ENCODE measurements around the gene NECAB3. TPM values are rescaled to one million over a fixed set of nuclear protein-coding genes. Genes with fewer than 3 reads are reported as not detected.

Gene NECAB3
- total RNA-seq, 1 donor: 27.1 TPM

GRCh38 chr20:33672426-33673113 lies 1.7 kb downstream of the NECAB3 start:
- H3K4me2 ChIP-seq (ENCODE audit: insufficient read depth, low read length): peak overlapping the region; percentile 86
- H3K27me3 ChIP-seq (ENCODE audit: insufficient read depth, low read length): no peaks in the 10 kb centered on the region
- H3K36me3 ChIP-seq (ENCODE audit: insufficient read depth, low read length): peaks cover 20% of the 10 kb centered on the region
- peaks cover 34% of the 10 kb centered on the region for H3K4me1 ChIP-seq (ENCODE audit: insufficient read depth, low read length)
- no peaks in the 10 kb centered on the region for H3K9me3 ChIP-seq (ENCODE audit: low read depth, low read length)
- H3K4me3 ChIP-seq (ENCODE audit: insufficient read depth, low read length): peak overlapping the region; percentile 74
- H3K79me2 ChIP-seq (ENCODE audit: insufficient read depth, low read length): peaks cover 5% of the 10 kb centered on the region
- DNase-seq (ENCODE audit: insufficient read length, low spot score, missing footprints): peak; percentile 81
- TF ChIP-seq CTCF (IDR thresholded peaks at IDR 0.05; ENCODE audit: extremely low read depth, low read depth, low read length): no peak
- no peak overlapping the region for H3K27ac ChIP-seq (ENCODE audit: low read depth, low read length)
- peaks cover 9% of the 10 kb centered on the region for H4K20me1 ChIP-seq (ENCODE audit: insufficient read depth, low read length)
- no peak overlapping the region for H2AFZ ChIP-seq (ENCODE audit: low read length)

- H3K9me3 ChIP-seq (ENCODE audit: low read depth, low read length): no peaks in the 10 kb centered on the region
- peaks cover 20% of the 10 kb centered on the region for H3K36me3 ChIP-seq (ENCODE audit: insufficient read depth, low read length)
- peaks cover 37% of the 10 kb centered on the region for H3K4me1 ChIP-seq (ENCODE audit: insufficient read depth, low read length)
- H3K79me2 ChIP-seq (ENCODE audit: insufficient read depth, low read length): peaks cover 5% of the 10 kb centered on the region
- DNase-seq (ENCODE audit: insufficient read length, low spot score, missing footprints): peak; percentile 84
- no peak overlapping the region for H3K4me2 ChIP-seq (ENCODE audit: insufficient read depth, low read length)
- no peak overlapping the region for H3K4me3 ChIP-seq (ENCODE audit: insufficient read depth, low read length)
- peaks cover 9% of the 10 kb centered on the region for H4K20me1 ChIP-seq (ENCODE audit: insufficient read depth, low read length)
- H3K27me3 ChIP-seq (ENCODE audit: insufficient read depth, low read length): no peaks in the 10 kb centered on the region
- H2AFZ ChIP-seq (ENCODE audit: low read length): no peak overlapping the region
- no peak overlapping the region for H3K27ac ChIP-seq (ENCODE audit: low read depth, low read length)
- TF ChIP-seq CTCF (IDR thresholded peaks at IDR 0.05; ENCODE audit: extremely low read depth, low read depth, low read length): no peak
Measured at GRCh38 chr20:33671573-33672288, 2.5 kb downstream of the NECAB3 start.

- peaks cover 9% of the 10 kb centered on the region for H4K20me1 ChIP-seq (ENCODE audit: insufficient read depth, low read length)
- no peak for TF ChIP-seq CTCF (IDR thresholded peaks at IDR 0.05; ENCODE audit: extremely low read depth, low read depth, low read length)
- no peak overlapping the region for H2AFZ ChIP-seq (ENCODE audit: low read length)
- H3K4me1 ChIP-seq (ENCODE audit: insufficient read depth, low read length): peaks cover 42% of the 10 kb centered on the region
- no peak overlapping the region for H3K4me2 ChIP-seq (ENCODE audit: insufficient read depth, low read length)
- H3K36me3 ChIP-seq (ENCODE audit: insufficient read depth, low read length): peaks cover 20% of the 10 kb centered on the region
- no peaks in the 10 kb centered on the region for H3K27me3 ChIP-seq (ENCODE audit: insufficient read depth, low read length)
- H3K27ac ChIP-seq (ENCODE audit: low read depth, low read length): no peak overlapping the region
- peak; percentile 74 for DNase-seq (ENCODE audit: insufficient read length, low spot score, missing footprints)
- H3K9me3 ChIP-seq (ENCODE audit: low read depth, low read length): no peaks in the 10 kb centered on the region
- H3K4me3 ChIP-seq (ENCODE audit: insufficient read depth, low read length): no peak overlapping the region
- H3K79me2 ChIP-seq (ENCODE audit: insufficient read depth, low read length): peaks cover 5% of the 10 kb centered on the region
Measured at GRCh38 chr20:33670715-33671499, 3.3 kb downstream of the NECAB3 start.

Measured in osteoblast (primary cell).